Right ventricle myocardium superior (tissue), 1 donor: ENCODE results near the gene ACTR1B. TPM values are rescaled to one million over a fixed set of nuclear protein-coding genes. Genes with fewer than 3 reads are reported as not detected.
"Not testable (repeated sequence)": the region's sequence is repeated elsewhere in the genome, so short reads cannot be mapped to it uniquely, and the experiment has no call there.

ENCODE experiments used
- ATAC-seq: fragments of 200-7000 bp; cut with Tn5 transposase; one replicate; pipeline ENCODE4 v1.9.1; 2020; ENCODE audit warnings: mild to moderate bottlenecking; ENCODE audit not compliant: poor library complexity
- DNase-seq: peaks from one replicate; pipeline ENCODE4 v3.0.0-alpha.2; 2020
- intact Hi-C: fragments of 100-400 bp; cut with DNase I; formaldehyde crosslinking; loops from one replicate; pipeline ENCODE4 v1.11.2; 2022
- total RNA-seq: library from RNA; stranded (reverse); fragmentation: NEBNext Ultra II Directional; extraction: Animal tissue kit (Norgen Biotek cat#: 25700); gene quantifications from one replicate; pipeline ENCODE4 v1.2.1, GENCODE V29; 2021
- donor health status: DM: no; HTN: yes; CAD: no; lungs with severe emphysema.

ACTR1B gene
- total RNA-seq, 1 donor from 2014 or later, result 54.5 TPM

GRCh38 chr2:97697252-97698235, 33.7 kb upstream of the ACTR1B start:
- intact Hi-C loops, result loop anchor here (5.0 to 10.0 kb wide), 2 partner anchors 50 to 103 kb away; partner anchors contain the start of gene COX5B
- DNase-seq (peak; percentile 95), ATAC-seq (peak; percentile 97)

GRCh38 chr2:97695744-97696143, 31.9 kb upstream of the ACTR1B start:
- DNase-seq, result no peak
- ATAC-seq, result no peak
- intact Hi-C loops, result loop anchor here (5.0 to 10.0 kb wide), 2 partner anchors 48 to 101 kb away; partner anchors contain the start of gene COX5B

- ATAC-seq, result no peak
- DNase-seq, result no peak
- intact Hi-C loops, result loop anchor here (10.0 kb wide), 1 partner anchor 99 kb away; no protein-coding TSS in a partner anchor
Measured at GRCh38 chr2:97693476-97693875, 29.6 kb upstream of the ACTR1B start.

GRCh38 chr2:97691166-97691565, 27.3 kb upstream of the ACTR1B start:
- intact Hi-C loops, result loop anchor here (10.0 kb wide), 1 partner anchor 96 kb away; no protein-coding TSS in a partner anchor
- DNase-seq, result no peak
- no peak for ATAC-seq

- intact Hi-C loops, result no loop called here
- DNase-seq (no peak), ATAC-seq (no peak)
Measured at GRCh38 chr2:97688062-97688827, 24.4 kb upstream of the ACTR1B start.

GRCh38 chr2:97687235-97687634, 23.4 kb upstream of the ACTR1B start:
- intact Hi-C loops, DNase-seq, ATAC-seq: not testable (repeated sequence)

GRCh38 chr2:97678298-97678697, 14.5 kb upstream of the ACTR1B start:
- intact Hi-C loops, result no loop called here
- ATAC-seq, result no peak
- DNase-seq, result no peak

- ATAC-seq (no peak), DNase-seq (no peak)
- intact Hi-C loops, result no loop called here
Measured at GRCh38 chr2:97677480-97677879, 13.6 kb upstream of the ACTR1B start.

- DNase-seq, result no peak
- intact Hi-C loops, result no loop called here
- ATAC-seq, result no peak
Measured at GRCh38 chr2:97676620-97677019, 12.8 kb upstream of the ACTR1B start.

GRCh38 chr2:97675430-97676113, 11.7 kb upstream of the ACTR1B start:
- intact Hi-C loops, result no loop called here
- DNase-seq (no peak), ATAC-seq (no peak)

GRCh38 chr2:97673915-97674283, 10.1 kb upstream of the ACTR1B start:
- ATAC-seq, result no peak
- intact Hi-C loops, result no loop called here

GRCh38 chr2:97673182-97673914, 9.5 kb upstream of the ACTR1B start:
- intact Hi-C loops, result no loop called here
- DNase-seq, result no peak
- ATAC-seq, result no peak

More at GRCh38 chr2:97673915-97674283, 10.1 kb upstream of the ACTR1B start:
- DNase-seq, result no peak

- ATAC-seq, DNase-seq, intact Hi-C loops: not testable (repeated sequence)
Measured at GRCh38 chr2:97672606-97673140, 8.8 kb upstream of the ACTR1B start.

GRCh38 chr2:97671526-97671925, 7.7 kb upstream of the ACTR1B start:
- intact Hi-C loops, result no loop called here
- DNase-seq (no peak), ATAC-seq (no peak)

GRCh38 chr2:97670471-97670870, 6.6 kb upstream of the ACTR1B start:
- no peak for ATAC-seq
- DNase-seq, result no peak
- intact Hi-C loops, result no loop called here

- DNase-seq, result no peak
- ATAC-seq, result no peak
- intact Hi-C loops, result no loop called here
Measured at GRCh38 chr2:97669448-97669847, 5.6 kb upstream of the ACTR1B start, which contains the start of gene C2orf92. Gene C2orf92, plus strand, starts transcription at chr2:97669713. Its CDS starts 76 bp downstream, at chr2:97669789.

- intact Hi-C loops, result no loop called here
- DNase-seq (no peak), ATAC-seq (no peak)
Measured at GRCh38 chr2:97664636-97664970, 759 bp upstream of the ACTR1B start.

GRCh38 chr2:97663626-97663961, 250 bp downstream of the ACTR1B start:
- DNase-seq, result no peak
- intact Hi-C loops, result loop anchor here (2.0 kb wide), 1 partner anchor 17 kb away; the partner anchor contains the start of gene COX5B
- ATAC-seq, result no peak
